H7 (cell line): ENCODE measurements around the gene FBXO4. TPM values are rescaled to one million over a fixed set of nuclear protein-coding genes. Genes with fewer than 3 reads are reported as not detected.

Experiments
- DNase-seq: peaks from one replicate; pipeline ENCODE4 v3.0.0; 2012
- H3K27me3 ChIP-seq: 2 replicates; pipeline ENCODE4 v1.6.0; 2011; ENCODE audit warnings: mild to moderate bottlenecking, low read length; ENCODE audit not compliant: control insufficient read depth, insufficient read depth
- H3K36me3 ChIP-seq: replicated peaks from 2 replicates; pipeline ENCODE4 v1.5.1; 2011; ENCODE audit warnings: low read length; ENCODE audit not compliant: control insufficient read depth, insufficient read depth
- H3K4me3 ChIP-seq: 2 replicates; pipeline ENCODE4 v1.5.1; 2011; ENCODE audit warnings: low read depth, mild to moderate bottlenecking, control low read depth, low read length, moderate library complexity; ENCODE audit not compliant: insufficient read depth
- total RNA-seq: library from RNA; depleted of rRNA; stranded (reverse); fragments of >200 nt; shearing (Covaris generic); gene quantifications from 2 replicates; pipeline ENCODE4 v1.2.3, GENCODE V29; 2014; rRNA removed

FBXO4 gene, protein sequence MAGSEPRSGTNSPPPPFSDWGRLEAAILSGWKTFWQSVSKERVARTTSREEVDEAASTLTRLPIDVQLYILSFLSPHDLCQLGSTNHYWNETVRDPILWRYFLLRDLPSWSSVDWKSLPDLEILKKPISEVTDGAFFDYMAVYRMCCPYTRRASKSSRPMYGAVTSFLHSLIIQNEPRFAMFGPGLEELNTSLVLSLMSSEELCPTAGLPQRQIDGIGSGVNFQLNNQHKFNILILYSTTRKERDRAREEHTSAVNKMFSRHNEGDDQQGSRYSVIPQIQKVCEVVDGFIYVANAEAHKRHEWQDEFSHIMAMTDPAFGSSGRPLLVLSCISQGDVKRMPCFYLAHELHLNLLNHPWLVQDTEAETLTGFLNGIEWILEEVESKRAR
- 1.3 and 1.4 TPM in 2 replicates for total RNA-seq

DNA sequence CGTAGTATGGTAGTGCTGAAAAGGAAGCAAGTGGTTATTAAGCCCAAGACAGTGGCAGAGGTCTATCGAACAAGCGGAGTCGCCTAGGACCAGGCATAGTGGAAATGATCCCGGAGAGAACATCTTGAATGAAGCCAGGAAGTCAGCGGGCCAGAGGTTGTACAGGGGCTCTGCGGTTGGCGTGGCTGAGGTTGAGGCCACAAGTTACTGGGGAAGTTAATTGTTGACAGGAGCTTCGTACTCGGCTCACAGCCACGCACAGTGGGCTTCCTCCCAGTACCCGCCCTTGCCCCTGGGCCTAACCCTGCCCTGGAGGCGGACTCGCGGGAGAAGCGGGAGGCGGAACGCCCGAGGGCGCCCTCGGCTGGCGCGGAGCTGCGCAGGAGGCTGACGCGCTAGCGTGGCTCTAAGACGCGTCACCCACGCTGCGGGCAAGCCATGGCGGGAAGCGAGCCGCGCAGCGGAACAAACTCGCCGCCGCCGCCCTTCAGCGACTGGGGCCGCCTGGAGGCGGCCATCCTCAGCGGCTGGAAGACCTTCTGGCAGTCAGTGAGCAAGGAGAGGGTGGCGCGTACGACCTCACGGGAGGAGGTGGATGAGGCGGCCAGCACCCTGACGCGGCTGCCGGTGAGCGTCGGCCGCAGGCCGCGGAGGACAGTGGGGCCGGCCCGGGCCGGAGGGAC, at the start of gene FBXO4:
Gene FBXO4 (plus strand): TSS at position 410 of the 683 bp plus-strand sequence. CDS start 29 bp downstream, at position 439.
- DNase-seq: peak; percentile 68
- Histone ChIP-seq H3K27me3 (peaks cover 3% of the 10 kb centered on the region), H3K36me3 (no peaks in the 10 kb centered on the region), H3K4me3 (peak within 1 kb of the TSS; percentile 62)

DNA sequence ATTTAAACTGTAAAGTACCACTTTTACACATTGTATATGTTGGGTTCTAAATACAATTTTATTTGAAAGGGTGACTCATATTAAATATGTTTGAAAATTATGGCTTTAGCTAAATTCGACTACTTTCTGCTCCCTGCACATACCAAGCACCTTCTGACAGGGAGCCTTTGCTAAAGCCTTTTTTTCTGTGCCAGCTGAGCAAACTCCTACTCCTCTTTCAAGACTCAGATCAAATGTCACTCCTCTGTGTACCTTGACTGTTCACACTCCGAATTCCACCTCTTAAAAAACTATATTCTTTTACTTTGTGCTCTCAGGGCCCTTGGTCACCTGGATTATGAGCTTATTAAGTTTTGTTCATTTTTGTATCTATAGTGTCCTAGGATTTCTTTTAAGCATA, 48.4 kb upstream of the FBXO4 start:
- H3K36me3 ChIP-seq: no peaks in the 10 kb centered on the region
- H3K27me3 ChIP-seq: peaks cover under 1% of the 10 kb centered on the region; the same call in 1 of the 2 replicates
- H3K4me3 ChIP-seq: no peak overlapping the region
- no peak for DNase-seq

DNA sequence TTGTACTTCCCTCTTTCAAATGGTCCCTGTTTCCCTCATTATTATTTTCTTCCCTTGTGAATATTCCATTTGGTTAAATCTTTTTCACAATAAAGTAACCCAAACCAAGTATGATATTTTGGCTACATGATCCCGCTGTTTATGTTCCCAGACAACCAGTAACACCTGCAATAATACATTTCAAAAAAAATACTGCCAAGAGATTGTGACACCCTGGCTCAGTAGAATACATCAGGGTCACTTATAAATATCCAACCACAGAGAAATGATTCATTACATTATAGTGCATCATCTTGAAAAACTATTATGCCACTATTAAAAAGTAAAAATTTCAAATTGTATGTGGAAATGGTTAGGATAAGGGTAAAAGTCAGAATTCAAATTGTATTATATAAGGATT, 47.7 kb upstream of the FBXO4 start:
- no peak overlapping the region for H3K4me3 ChIP-seq
- DNase-seq: no peak
- no peaks in the 10 kb centered on the region for H3K27me3 ChIP-seq
- no peaks in the 10 kb centered on the region for H3K36me3 ChIP-seq

DNA sequence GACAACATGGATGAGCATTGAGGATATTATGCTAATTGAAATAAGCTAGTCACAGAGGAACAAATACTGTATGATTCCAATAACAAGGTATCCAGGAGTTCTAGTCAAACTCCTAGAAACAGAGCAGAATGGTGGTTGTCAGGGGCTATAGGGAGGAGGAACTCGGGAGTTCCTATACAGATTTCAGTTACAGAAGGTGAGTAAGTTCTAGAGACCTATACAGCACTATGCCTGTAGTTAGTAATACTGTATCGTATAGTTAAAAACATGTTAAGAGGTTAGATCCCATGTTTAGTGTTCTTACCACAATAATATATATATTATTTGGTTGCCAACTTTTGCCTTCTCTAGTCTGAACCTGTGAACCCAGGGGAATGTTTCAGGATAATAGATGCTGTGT, 46.9 kb upstream of the FBXO4 start:
- Histone ChIP-seq H3K4me3 (no peak overlapping the region), H3K36me3 (no peaks in the 10 kb centered on the region), H3K27me3 (no peaks in the 10 kb centered on the region)
- DNase-seq: no peak

DNA sequence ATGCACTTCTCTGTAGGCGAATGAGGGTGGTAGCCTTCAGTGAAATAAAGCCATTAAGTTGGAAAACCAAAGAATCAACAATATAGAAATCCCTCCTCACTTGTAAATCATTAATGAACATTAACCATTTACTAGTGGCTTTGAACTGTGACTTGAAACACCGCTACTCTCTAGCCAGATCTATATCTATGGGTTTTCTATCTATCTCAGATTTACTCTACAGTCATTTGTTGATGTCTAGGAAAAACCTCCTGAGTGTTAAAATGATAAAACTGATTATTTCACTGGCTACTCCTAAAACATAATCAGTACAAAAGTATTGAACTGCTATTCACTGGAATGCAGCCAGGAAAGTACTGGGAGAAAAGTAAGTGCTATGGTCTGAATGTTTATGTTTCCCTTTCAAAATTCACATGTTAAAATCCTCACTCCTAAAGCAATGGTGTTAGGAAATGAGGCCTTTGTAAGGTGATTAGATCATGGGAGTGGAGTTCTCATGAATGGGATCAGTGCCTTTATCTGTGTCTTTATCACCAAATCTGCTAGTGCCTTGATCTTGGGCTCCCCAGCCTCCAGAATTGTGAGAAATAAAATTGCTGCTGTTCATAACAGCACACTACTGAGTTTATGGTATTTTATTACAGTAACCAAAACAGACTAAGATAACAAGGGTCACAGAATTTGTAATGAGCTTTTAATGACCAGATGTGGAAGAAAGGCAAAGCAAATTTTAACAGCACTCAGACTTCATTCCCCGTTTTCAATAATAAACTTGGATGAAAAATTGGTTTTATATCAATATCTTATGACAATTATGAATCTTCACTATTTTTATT, 46.2 kb upstream of the FBXO4 start:
- no peak overlapping the region for H3K4me3 ChIP-seq
- DNase-seq: no peak
- no peaks in the 10 kb centered on the region for H3K27me3 ChIP-seq
- H3K36me3 ChIP-seq: no peaks in the 10 kb centered on the region

DNA sequence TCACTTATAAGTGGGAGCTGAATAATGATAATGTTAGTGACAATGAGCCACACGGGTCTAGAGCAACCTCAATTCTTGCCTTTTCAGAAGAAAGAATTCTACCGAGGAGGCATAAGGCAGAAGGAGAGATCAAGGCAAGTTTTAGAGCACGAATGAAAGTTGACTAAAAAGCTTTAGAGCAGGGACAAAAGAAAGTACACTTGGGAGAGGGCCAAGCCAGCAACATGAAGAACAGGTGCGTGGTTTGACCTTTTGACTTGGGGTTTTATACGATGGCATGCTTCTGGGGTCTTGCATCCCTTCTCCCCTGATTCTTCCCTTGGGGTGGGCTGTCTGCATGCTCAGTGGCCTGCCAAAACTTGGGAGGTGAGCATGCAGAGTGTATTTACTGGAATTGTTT, 42.3 kb upstream of the FBXO4 start:
- no peaks in the 10 kb centered on the region for H3K27me3 ChIP-seq
- no peaks in the 10 kb centered on the region for H3K36me3 ChIP-seq

DNA sequence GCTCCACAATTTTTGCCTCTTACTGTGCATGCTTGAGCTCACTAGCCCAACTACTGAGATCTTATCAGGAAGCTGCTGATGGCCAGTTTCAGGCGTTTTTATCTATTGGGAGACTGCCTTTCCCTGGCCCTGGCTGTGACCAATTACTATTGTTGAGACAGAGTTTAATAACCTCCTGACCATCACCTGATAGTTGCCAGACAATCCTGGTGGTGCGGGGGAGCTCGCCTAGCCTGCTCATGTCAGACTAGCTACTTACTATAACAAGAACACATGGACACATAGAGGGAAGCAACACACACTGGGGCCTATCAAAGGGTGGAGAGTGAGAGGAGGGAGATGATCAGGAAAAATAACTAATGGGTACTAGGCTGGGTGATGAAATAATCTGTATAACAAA, 41.8 kb upstream of the FBXO4 start:
- no peak for DNase-seq
- Histone ChIP-seq H3K27me3 (no peaks in the 10 kb centered on the region), H3K36me3 (no peaks in the 10 kb centered on the region), H3K4me3 (no peak overlapping the region)

More for the DNA sequence above, 42.3 kb upstream of the FBXO4 start:
- no peak for DNase-seq
- H3K4me3 ChIP-seq: no peak overlapping the region

DNA sequence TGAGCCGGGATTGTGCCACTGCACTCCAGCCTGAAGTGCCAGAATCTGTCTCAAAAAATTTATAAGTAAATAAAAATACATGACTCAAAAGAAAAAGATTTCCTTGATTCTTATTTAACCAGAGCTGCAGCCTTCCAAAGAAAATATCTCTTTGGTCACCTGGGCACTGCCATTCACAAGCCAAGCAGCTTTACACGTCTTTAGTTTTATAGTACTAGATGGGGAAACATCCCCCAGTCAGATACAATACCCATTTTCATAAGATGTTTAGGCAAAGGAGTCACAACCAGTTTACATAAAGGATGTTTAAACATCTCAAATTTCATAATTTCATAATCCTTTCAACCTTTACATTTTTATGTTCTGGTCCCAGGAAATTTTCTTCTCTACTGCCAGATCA, 41.1 kb upstream of the FBXO4 start:
- no peaks in the 10 kb centered on the region for H3K27me3 ChIP-seq
- H3K4me3 ChIP-seq: no peak overlapping the region
- DNase-seq: no peak
- H3K36me3 ChIP-seq: no peaks in the 10 kb centered on the region

DNA sequence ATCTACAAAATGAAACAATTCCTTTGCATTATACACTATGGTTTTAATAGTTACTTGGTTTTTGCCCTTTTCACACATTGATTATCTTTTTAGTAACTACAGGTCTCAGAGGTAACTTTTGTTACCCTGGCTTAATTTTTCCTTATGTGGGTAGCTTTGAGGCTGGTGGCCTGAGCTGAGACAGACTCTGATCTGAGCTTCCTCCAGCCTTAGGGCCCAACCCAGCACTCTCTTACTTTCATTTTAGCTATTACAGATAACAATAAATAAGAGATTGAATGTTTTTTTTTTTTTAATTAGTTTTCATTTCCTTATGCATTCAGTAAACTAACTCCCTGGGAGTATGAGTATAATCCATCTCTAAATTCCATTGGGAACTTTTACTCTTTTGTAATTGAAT, 39.8 kb upstream of the FBXO4 start:
- H3K27me3 ChIP-seq: no peaks in the 10 kb centered on the region

DNA sequence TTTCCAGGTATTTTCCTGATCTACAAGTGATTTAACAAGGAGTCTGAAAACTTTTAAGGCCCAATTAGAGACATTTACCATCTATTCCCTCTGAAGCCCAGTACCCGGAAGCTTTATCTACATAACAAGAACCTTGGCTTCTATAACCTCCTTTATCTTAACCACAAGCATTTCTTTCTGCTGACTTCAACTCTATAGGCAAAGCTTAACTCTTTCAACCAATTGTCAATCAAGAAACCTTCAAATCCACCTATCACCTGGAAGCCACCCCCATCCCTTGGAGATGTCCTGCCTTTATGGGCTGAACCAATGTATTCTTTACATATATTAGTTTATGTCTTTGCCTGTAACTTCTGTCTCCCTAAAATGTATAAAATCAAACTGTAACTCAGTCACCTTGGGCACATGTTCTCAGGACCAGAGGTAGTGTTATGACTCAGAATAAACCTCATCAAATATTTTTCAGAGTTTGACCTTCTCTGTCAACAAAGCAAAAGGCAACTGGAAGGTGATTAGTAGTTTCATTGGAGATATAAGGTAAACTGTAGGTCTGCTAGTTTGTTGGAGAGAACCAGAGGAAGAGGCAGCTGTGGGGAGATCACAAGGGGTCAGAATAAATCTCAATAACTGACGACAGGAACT, 33.9 kb upstream of the FBXO4 start:
- no peak for DNase-seq
- Histone ChIP-seq H3K36me3 (no peaks in the 10 kb centered on the region), H3K27me3 (no peaks in the 10 kb centered on the region), H3K4me3 (no peak overlapping the region)

More for the DNA sequence above, 39.8 kb upstream of the FBXO4 start:
- H3K4me3 ChIP-seq: no peak overlapping the region
- no peak for DNase-seq
- H3K36me3 ChIP-seq: no peaks in the 10 kb centered on the region

DNA sequence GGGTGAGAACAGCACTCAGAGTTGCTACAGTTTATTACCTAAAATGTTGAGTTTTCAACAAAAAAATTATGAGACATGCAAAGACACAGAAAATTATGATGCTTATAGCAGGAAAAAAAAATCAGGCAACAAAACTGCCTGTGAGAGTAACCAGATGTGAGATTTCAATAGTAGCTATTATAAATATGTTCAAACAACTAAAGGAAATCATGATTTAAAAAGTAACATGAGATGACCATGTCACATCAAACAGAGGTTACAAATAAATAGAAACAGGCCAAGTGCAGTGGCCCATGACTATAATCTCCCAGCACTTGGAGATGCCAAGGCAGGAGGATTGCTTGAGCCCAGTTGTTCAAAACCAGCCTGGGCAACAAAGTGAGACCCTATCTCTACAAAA, 33.0 kb upstream of the FBXO4 start:
- H3K4me3 ChIP-seq: no peak overlapping the region
- H3K27me3 ChIP-seq: no peaks in the 10 kb centered on the region
- no peak for DNase-seq
- H3K36me3 ChIP-seq: no peaks in the 10 kb centered on the region

DNA sequence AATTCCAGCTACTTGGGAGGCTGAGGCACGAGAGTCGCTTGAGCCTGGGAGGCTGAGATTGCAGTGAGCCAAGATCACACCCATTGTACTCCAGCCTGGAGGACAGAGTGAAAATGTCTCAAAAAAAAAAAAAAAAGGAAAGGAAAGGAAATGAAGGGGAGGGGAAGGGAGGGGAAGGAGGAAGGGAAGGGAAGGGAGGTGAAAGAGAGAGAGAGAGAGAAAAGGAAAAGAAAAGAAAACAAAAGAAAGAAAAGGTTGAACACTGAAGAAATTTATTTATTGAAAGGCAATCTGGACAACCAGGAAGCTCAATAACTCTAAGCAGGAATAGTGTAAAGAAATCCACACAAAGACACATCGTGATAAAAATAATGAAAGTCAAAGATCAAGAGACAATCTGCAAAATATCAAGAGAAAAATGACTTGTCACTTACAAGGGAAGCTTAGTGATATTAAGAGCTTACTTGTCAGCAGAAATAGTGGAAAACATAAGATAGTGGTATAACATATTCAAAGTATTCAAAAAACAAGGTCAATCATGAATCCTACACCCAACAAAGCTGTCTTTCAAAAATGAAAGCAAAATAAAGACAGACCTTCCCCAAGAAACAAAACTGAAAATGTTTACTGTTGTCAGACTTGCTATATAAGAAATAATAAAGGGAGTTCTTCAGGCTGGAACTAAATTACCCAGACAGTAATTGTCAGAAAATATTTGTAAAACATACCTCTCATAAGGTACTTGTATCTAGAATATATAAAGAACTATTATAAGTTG, 31.8 kb upstream of the FBXO4 start:
- no peak for DNase-seq
- H3K27me3 ChIP-seq: no peaks in the 10 kb centered on the region
- no peak overlapping the region for H3K4me3 ChIP-seq
- H3K36me3 ChIP-seq: no peaks in the 10 kb centered on the region

DNA sequence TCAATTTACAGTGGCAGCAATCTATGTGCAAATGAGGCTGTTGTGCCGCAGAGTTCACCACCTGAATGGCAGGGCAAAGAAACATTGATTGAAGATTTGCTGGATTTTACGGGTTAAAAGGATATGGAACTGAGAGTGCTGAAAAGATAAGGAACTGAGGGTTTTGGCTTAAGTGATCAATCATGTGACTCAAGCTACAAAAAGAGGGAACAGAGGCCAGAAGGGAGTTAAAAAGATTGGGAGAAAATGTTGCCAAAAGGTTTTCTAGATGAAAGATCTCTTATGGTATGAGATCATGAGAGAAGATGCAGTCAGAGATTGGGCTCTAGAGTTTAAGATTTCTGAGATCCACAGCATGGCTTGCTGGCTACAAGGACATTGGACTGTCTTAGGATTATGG, 28.9 kb upstream of the FBXO4 start:
- no peak overlapping the region for H3K4me3 ChIP-seq
- no peak for DNase-seq
- H3K36me3 ChIP-seq: no peaks in the 10 kb centered on the region
- no peaks in the 10 kb centered on the region for H3K27me3 ChIP-seq
